GM12864 (cell line): ENCODE data around the gene TMEM184A.

Experiments used
- DNase-seq: peaks from one replicate; pipeline ENCODE4 v3.0.0-alpha.2; 2011; ENCODE audit warnings: low read depth
- H3K4me3 ChIP-seq: 2 replicates; pipeline ENCODE4 v1.5.1; 2011; ENCODE audit warnings: mild to moderate bottlenecking, low read depth, low read length, control low read depth
- TF ChIP-seq, protein P1 (sequence below): IDR thresholded peaks from 2 replicates; pipeline ENCODE4 v1.5.1; 2011; ENCODE audit warnings: low read depth, mild to moderate bottlenecking, moderate library complexity, low read length, control low read depth, inconsistent platforms; ENCODE audit errors: missing control alignments

TMEM184A gene

DNA sequence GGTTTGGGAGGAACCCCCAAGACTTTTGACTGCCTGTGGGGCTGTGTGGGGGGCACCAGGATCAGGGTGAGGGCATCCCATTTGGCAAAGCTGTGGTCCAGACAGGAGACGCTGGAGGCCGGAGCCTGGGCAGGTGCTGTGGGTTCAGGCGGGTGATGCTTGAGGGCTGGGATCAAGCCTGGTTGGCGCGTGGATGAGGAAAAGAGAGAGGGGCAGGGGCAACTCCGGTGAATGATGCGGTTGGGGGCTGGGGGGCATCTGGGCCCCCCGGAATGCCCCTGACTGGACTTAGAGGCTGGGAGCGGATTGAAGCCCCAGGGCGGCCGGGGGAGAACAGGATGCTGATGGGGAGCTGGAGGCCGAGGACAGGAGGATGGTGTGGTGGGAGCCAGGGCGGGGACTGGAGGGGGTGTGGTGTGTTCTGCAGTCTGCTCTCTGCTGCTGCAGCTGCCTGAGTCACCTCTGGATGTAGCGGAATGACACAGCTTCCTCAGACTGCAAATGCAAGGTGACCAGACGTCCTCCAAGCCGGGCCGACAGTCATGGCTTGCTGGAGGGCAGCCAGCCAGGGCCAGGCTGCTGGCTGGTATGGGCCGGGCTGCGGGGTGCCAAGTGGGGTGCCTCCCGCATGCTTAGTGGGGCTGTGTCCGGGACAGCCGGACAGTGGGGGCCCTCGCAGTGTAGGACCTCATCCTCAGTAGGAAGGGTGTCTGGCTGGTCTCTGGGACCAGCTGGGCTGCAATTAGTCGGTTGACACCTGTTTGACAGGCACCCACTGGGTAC, 22.3 kb downstream of the TMEM184A start:
- peak; percentile 24 for DNase-seq
- TF ChIP-seq, protein P1, sequence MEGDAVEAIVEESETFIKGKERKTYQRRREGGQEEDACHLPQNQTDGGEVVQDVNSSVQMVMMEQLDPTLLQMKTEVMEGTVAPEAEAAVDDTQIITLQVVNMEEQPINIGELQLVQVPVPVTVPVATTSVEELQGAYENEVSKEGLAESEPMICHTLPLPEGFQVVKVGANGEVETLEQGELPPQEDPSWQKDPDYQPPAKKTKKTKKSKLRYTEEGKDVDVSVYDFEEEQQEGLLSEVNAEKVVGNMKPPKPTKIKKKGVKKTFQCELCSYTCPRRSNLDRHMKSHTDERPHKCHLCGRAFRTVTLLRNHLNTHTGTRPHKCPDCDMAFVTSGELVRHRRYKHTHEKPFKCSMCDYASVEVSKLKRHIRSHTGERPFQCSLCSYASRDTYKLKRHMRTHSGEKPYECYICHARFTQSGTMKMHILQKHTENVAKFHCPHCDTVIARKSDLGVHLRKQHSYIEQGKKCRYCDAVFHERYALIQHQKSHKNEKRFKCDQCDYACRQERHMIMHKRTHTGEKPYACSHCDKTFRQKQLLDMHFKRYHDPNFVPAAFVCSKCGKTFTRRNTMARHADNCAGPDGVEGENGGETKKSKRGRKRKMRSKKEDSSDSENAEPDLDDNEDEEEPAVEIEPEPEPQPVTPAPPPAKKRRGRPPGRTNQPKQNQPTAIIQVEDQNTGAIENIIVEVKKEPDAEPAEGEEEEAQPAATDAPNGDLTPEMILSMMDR, result no peak

DNA sequence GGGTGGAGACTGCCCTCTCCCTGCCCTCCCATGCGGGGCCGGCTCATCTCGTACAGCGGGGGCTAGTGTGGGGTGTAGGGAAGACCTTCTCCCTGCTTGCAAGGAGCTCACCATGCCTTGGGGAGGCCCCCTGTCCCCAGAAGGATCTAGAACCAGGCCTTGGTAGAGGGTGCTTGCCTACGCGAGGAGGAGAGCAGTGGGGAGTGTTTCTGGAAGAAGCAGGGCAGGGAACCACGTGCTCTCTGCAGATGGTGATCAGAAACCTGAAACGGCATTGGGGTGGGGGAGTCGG, 22.8 kb downstream of the TMEM184A start:
- DNase-seq, result no peak
- TF ChIP-seq, protein P1, result no peak
- no peak overlapping the region; the same call in 1 of the 2 replicates for H3K4me3 ChIP-seq

More for the DNA sequence above, 22.3 kb downstream of the TMEM184A start:
- H3K4me3 ChIP-seq, result no peak overlapping the region

DNA sequence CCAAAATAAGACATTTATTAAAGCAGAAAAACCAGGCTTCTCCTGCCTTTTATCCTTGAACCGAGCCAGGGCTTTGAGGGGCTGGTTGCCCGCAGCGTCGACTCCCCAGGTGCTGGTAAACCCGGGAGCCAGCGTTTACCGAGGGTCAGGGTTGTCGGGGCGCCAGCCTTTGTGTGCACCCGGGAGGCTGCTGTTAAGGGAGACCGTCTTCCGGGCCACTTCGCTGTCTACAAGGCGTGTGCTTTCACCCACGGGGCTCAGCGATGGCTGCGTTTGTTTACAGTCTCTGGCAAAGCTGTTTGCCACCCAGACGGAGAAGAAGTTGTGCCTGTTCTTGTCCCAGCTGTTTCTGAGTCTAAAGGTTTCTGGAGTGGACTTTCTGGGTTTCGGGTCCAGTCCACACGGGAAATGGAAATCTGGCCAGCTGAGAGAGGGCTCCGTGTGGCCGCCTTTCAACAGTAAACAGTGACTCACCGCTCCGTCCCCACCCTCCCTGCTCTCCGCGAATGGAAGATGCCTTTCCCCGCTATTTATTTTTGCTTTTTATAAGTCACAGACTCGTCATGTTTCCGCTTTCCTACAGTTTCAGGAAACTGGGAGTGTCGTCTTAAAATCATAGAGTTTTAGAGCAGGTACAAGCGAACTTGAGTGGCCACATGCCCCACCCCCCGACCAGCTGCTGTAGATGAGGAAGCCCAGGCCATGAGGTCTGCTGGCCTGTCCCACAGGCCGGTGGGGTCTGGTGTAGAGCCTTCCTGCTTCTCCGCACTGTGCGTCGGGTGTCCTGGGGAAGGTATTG, 23.4 kb downstream of the TMEM184A start:
- no peak for DNase-seq
- peak overlapping the region; percentile 81 for H3K4me3 ChIP-seq

DNA sequence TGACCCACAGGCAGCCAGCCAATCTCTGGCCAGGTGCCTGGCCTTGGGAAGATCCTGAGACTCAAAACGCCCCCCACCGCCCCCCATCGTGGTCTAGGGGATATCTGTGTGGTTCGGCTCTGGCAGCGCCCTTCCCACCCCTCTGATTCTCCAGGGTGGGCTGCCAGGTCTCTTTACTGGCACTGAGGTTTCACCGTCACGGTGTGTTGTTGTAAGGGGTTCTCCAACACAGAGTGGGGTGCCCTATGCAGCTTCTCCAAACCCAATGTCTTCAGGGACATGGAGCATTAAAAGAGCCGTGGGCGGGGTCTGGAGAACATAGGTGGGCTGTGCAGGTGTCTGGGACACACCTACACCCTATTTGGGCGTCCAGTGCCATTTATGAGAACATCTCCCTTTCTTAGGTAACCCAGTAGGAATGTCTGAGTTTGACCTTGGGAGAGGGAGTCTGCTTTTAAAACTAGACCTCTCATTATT, 24.0 kb downstream of the TMEM184A start:
- peak overlapping the region; percentile 81 for H3K4me3 ChIP-seq
- DNase-seq, result no peak

More for the DNA sequence above, 23.4 kb downstream of the TMEM184A start:
- TF ChIP-seq, protein P1, result no peak

DNA sequence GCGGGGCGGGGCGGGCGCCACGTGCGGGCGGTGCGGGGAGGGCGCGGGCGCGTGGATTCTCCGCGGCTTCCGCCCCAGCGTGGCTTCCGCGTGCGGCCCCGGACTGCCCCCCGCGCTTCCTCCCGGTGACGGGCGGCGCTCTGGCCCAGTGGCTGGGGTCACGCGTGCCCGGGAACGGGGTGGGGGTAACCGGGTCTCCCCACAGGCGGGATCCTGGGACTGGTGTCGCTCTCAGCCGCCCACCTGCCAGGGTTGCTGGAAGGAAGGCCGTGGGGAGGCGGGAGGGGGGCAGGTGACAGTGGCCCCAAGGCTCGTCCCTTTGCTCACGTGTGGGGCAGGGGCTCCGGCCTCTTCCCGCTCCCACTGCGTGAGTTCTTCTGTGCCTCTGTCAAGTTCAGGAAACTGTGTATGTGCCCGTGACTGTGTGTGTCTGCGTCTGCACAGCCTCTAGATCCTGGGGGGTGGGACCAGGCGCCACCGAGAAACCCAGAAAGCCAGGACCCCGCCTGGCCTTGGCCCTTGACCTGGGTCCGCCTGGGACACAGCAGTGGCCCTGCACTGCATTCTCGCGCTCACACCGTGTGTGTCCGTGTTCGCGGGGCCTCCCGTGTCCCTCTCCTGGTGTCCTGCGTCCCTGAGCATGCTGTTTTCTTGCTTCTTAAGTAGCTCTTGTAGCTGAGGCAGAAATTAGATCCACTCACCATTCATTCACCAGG, 24.6 kb downstream of the TMEM184A start:
- DNase-seq, result no peak
- peak overlapping the region; percentile 81 for H3K4me3 ChIP-seq
- TF ChIP-seq, protein P1, result no peak

More for the DNA sequence above, 24.0 kb downstream of the TMEM184A start:
- TF ChIP-seq, protein P1, result no peak

DNA sequence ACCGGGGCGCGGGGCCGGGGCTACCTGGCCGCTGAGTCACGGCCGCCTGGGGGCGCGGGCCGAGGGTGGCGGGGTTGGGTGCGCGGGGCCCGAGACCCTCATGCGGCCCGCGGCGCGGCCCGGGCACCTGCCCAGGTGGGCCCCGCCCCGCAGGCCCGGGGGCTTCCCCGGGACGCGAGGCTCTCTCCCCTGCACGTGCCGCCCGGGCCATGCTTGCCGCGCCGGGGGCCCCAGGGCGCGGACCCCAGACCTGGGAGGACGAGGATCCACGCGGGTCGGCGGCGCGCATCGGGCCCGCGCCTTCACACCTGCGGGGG, 25.1 kb downstream of the TMEM184A start:
- peak overlapping the region; percentile 81 for H3K4me3 ChIP-seq
- DNase-seq, result no peak
- TF ChIP-seq, protein P1, result no peak
